Measurements from ENCODE around the gene CPTP. TPM values are rescaled to one million over a fixed set of nuclear protein-coding genes. Genes with fewer than 3 reads are reported as not detected.

Gene CPTP
- total and polyA plus RNA-seq, 11 donors = 50.7 to 226 (median 72.4) TPM

GRCh38 chr1:1300352-1300739 lies 24.3 kb upstream of the CPTP start:
- intact Hi-C loops (cut with DNase I) = no loop called here
- DNase-seq (no peak), ATAC-seq (no peak)
- Histone ChIP-seq H3K27ac (no peak overlapping the region), H3K4me1 (peaks cover 4 to 24% (median 16%) of the 10 kb centered on the region in 12 donors), H3K27me3 (no peaks in the 10 kb centered on the region), H3K9me3 (no peaks in the 10 kb centered on the region), H3K4me3 (no peak overlapping the region), H3K36me3 (peaks cover 0 to 36% (median 9%) of the 10 kb centered on the region in 9 donors)
- TF ChIP-seq POLR2A (IDR thresholded peaks at IDR 0.05) = no peak
- 88 to 90% (median 89%) methylated on average over 12 of the region's 12 CpGs for WGBS, 4 donors

DNA sequence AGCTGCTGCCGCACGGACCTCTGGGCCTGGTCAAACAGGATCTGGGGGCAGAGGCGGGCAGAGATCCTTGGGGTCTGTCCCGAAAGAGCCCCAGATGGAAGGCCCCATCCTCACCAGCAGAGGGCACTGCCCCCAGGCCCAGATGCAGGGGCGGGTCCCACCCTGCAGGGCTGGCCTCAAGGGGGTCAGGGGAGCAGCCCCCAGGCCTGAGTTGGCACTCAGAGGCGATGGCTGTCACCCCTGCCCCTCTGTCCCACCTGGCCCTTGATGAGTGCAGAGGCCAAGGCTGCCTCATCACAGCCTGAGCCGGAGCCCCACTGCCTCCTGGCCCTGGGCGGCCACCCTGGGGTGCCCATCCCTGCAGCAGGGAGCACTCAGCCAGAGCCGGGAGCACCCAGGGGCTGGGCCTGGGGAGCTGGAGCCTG lies 22.6 kb upstream of the CPTP start:
- peaks cover 18 to 41% (median 33%) of the 10 kb centered on the region in 12 donors for H3K4me1 ChIP-seq
- 86 to 94% (median 91%) methylated on average over 5 to 9 of the region's 9 CpGs for WGBS, 4 donors

DNA sequence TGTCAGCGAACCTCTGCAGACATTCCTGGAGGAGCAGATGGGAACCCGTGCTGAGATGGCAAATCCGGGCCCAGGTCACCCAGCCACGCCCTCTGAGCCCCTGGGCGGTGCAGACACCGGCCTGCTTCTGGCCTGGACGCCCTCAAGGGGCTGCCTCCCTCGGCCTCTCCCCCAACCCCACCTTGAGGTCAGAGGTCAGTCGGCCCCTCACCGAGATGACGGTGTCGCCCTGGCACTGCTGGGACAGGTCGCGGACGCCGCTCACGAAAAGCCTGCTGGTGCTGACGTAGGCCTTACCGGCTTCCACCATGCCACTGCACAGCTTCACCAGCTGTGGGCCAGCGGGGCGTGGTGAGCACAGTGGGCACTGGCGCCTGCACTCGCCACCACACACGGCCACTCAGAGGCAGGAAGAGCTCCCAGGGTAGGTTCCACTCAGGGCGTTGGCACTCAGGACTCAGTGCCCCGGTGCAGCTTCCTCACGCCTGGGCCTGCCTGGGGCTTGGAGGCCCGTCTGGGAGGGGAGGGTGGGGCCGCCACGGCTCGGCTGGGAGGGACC lies 21.6 kb upstream of the CPTP start:
- intact Hi-C loops (cut with DNase I) = no loop called here
- no peaks in the 10 kb centered on the region for H3K27me3 ChIP-seq
- H3K9me3 ChIP-seq = no peaks in the 10 kb centered on the region
- 80 to 86% (median 83%) methylated on average over 13 to 31 of the region's 31 CpGs for WGBS, 4 donors
- H3K4me3 ChIP-seq = no peak overlapping the region
- H3K27ac ChIP-seq = no peak overlapping the region
- DNase-seq (no peak), ATAC-seq (no peak)
- peaks cover 0 to 14% (median 0%) of the 10 kb centered on the region in 9 donors for H3K36me3 ChIP-seq
- peaks cover 18 to 45% (median 34%) of the 10 kb centered on the region in 12 donors for H3K4me1 ChIP-seq
- TF ChIP-seq, protein P1, sequence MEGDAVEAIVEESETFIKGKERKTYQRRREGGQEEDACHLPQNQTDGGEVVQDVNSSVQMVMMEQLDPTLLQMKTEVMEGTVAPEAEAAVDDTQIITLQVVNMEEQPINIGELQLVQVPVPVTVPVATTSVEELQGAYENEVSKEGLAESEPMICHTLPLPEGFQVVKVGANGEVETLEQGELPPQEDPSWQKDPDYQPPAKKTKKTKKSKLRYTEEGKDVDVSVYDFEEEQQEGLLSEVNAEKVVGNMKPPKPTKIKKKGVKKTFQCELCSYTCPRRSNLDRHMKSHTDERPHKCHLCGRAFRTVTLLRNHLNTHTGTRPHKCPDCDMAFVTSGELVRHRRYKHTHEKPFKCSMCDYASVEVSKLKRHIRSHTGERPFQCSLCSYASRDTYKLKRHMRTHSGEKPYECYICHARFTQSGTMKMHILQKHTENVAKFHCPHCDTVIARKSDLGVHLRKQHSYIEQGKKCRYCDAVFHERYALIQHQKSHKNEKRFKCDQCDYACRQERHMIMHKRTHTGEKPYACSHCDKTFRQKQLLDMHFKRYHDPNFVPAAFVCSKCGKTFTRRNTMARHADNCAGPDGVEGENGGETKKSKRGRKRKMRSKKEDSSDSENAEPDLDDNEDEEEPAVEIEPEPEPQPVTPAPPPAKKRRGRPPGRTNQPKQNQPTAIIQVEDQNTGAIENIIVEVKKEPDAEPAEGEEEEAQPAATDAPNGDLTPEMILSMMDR (IDR thresholded peaks at IDR 0.05) = no peak
- no peak for TF ChIP-seq POLR2A (IDR thresholded peaks at IDR 0.05)

More for the DNA sequence above, 22.6 kb upstream of the CPTP start:
- H3K36me3 ChIP-seq = peaks cover 0 to 19% (median 0%) of the 10 kb centered on the region in 9 donors
- no peak overlapping the region for H3K4me3 ChIP-seq
- H3K9me3 ChIP-seq = no peaks in the 10 kb centered on the region
- DNase-seq (no peak), ATAC-seq (no peak)
- no peaks in the 10 kb centered on the region for H3K27me3 ChIP-seq
- intact Hi-C loops (cut with DNase I) = no loop called here
- TF ChIP-seq, protein P1 (IDR thresholded peaks at IDR 0.05) = peak in 10 of 12 donors; percentile 16 to 58 (median 36)
- TF ChIP-seq POLR2A (IDR thresholded peaks at IDR 0.05) = no peak
- H3K27ac ChIP-seq = no peak overlapping the region

- no peaks in the 10 kb centered on the region for H3K9me3 ChIP-seq
- DNase-seq (no peak), ATAC-seq (no peak)
- peak overlapping the region in 1 of 12 donors; percentile 82 for H3K4me3 ChIP-seq
- H3K27ac ChIP-seq = peak overlapping the region in 6 of 12 donors; percentile 66 to 87 (median 79)
- H3K4me1 ChIP-seq = peaks cover 18 to 48% (median 35%) of the 10 kb centered on the region in 12 donors
- H3K36me3 ChIP-seq = peaks cover 0 to 12% (median 0%) of the 10 kb centered on the region in 9 donors
- WGBS, 4 donors = 75 to 87% (median 83%) methylated on average over 11 to 13 of the region's 13 CpGs
- intact Hi-C loops (cut with DNase I) = no loop called here
- no peaks in the 10 kb centered on the region for H3K27me3 ChIP-seq
- no peak for TF ChIP-seq POLR2A (IDR thresholded peaks at IDR 0.05)
- TF ChIP-seq, protein P1 (IDR thresholded peaks at IDR 0.05) = no peak
Measured at GRCh38 chr1:1303736-1304135, 20.9 kb upstream of the CPTP start.

Measured in heart left ventricle (tissue), 16 donors.